GM13977 (cell line): ENCODE data around the gene ITSN2.

Experiments used
- DNase-seq: peaks from one replicate; pipeline ENCODE4 v3.0.0; 2012; ENCODE audit warnings: low spot score
- in situ Hi-C: fragments of 300-500 bp; cut with MboI; formaldehyde crosslinking; loops from one replicate; pipeline ENCODE4 v1.12.0; 2022; ENCODE audit warnings: low sequenced_read_pairs, low pct_unique_long_range_greater_than_20kb, mixed read lengths, inconsistent platforms; ENCODE audit not compliant: unreplicated experiment
- TF ChIP-seq, protein P1 (sequence below): IDR thresholded peaks from 2 replicates; pipeline ENCODE4 v1.5.1; 2012; ENCODE audit warnings: mild to moderate bottlenecking, control low read depth; ENCODE audit not compliant: insufficient read depth; ENCODE audit errors: extremely low read depth, missing control alignments

ITSN2 gene

DNA sequence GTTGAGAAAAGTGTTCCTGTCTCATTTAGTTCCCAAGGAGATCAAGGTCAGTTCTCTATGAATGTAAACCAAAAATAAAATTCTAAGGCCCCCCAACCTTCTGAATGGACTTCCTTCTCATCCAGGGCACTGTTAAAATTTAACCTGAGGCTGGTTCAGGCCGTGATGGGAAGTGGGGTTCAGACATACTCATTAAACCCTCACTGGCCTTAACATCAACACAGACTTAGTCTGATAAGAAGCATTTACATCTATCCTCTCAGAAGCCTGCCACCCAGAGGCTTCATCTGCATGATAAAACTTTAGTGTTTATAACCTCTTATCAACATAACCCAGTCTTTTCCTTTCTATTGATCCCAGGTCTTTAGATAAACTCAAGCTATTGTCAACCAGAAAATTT lies 22.4 kb downstream of the ITSN2 start:
- TF ChIP-seq, protein P1, sequence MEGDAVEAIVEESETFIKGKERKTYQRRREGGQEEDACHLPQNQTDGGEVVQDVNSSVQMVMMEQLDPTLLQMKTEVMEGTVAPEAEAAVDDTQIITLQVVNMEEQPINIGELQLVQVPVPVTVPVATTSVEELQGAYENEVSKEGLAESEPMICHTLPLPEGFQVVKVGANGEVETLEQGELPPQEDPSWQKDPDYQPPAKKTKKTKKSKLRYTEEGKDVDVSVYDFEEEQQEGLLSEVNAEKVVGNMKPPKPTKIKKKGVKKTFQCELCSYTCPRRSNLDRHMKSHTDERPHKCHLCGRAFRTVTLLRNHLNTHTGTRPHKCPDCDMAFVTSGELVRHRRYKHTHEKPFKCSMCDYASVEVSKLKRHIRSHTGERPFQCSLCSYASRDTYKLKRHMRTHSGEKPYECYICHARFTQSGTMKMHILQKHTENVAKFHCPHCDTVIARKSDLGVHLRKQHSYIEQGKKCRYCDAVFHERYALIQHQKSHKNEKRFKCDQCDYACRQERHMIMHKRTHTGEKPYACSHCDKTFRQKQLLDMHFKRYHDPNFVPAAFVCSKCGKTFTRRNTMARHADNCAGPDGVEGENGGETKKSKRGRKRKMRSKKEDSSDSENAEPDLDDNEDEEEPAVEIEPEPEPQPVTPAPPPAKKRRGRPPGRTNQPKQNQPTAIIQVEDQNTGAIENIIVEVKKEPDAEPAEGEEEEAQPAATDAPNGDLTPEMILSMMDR = peak; percentile 7
- DNase-seq = no peak
- in situ Hi-C loops = no loop called here

DNA sequence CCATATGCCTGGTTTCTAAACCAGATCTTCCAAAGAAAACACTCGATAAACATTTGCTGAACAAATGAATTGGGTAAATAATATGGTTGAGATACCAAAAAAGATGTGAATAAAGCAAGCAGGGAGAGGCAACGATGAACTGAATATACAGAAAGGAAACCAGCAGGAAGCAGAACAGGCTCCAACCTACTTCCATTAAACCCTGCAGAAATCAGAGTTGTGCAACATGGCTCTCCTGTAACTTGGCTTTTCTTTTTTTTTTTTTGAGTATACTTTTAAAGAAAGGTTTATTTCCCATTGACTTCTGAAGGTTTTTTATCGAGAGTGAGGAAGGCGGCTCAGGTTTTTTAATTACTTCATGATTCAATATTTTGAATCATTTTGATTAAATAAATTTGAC lies 23.5 kb downstream of the ITSN2 start:
- in situ Hi-C loops = no loop called here

DNA sequence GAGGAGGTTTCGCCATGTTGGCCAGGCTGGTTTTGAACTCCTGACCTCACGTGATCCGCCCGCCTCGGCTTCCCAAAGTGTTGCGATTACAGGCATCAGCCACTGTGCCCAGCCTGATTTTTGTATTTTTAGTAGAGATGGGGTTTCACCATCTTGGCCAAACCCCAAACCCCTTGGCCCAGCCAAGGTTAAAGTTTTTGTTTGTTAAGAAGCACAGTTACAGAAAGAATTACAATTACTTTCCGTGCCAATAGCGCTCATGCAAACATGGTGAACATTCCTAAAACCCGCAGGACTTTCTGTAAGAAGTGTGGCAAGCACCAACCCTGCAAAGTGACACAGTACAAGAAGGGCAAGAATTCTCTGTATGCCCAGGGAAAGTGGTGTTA lies 26.1 kb downstream of the ITSN2 start:
- in situ Hi-C loops = no loop called here
- TF ChIP-seq, protein P1 = no peak
- no peak for DNase-seq

More for the DNA sequence above, 23.5 kb downstream of the ITSN2 start:
- DNase-seq = no peak
- TF ChIP-seq, protein P1 = no peak

DNA sequence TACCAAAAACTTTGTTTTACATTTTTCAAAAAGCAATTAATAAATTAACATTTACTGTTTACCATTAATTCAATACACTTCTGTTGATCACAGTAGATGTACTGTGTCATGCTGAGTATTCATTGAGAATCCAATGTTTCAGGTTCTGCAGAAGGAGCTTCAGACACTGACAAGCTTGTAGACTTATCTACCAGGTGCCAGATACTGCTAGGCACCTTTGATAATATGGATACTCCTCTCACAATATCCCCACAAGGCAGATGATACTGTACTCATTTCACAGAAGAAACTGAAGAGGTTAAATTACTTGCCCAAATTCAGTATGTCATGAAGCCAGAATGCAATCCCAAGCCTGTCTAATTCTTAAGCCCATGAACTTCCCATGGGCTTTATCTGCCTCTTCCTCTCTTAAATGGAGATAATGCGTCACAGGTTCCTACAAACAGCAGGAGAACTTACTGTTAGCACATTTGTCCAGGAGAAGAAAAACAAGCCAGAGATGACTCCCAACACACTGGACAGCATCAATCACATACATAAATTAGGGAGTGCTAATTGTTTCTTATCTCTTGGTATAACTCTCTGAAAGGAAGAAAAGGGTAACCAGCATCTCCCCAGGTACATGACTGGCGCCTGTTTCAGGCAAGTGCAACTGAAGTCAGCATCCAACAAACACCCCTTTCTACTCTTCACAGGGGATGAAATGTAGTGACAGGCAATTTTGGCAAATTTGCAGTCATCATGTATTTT lies 27.4 kb downstream of the ITSN2 start:
- no peak for DNase-seq
- TF ChIP-seq, protein P1 = no peak
- in situ Hi-C loops = no loop called here

DNA sequence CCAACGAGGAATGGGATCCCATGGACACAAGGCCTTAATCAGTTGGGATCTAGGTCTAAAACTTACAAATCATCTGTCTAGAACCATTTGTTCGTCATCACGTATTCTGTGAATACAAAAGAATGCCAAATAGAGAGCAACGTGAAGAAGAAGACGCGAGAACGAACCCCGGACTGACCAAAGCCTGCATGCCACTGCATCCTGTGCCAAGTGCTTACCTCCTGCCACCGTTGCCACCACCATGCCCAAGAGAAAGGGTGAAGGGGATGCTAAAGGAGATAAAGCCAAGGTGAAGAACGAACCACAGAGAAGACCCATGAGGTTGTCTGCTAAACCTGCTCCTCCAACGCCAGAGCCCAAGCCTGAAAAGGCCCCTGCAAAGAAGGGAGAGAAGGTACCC lies 30.2 kb downstream of the ITSN2 start:
- TF ChIP-seq, protein P1 = no peak
- DNase-seq = no peak
- in situ Hi-C loops = no loop called here

DNA sequence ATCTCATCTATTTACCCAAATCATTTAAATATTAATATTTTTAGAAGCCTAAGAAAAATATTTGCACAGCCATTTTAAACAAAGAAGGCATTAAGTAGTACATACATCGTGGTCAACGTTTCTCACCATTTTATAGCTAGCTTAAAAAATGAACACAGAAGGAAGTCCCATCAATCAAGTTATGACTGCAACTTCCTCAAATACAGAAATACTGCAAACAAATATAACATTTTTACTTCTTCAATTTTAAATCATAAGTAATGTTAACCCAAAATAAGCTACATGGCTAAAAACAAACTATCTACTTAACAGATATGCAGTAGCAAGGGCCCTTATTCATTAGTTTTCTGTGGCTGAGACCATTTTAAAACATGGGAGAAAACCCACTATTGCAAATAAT lies 30.6 kb downstream of the ITSN2 start:
- DNase-seq = peak; percentile 44
- in situ Hi-C loops = no loop called here
- TF ChIP-seq, protein P1 = no peak
